ENCODE measurements around the gene PARD3.

- TF ChIP-seq EZH2 (IDR thresholded peaks at IDR 0.05; ENCODE audit: insufficient read depth, low read length) (no peak), CTCF (IDR thresholded peaks at IDR 0.05; ENCODE audit: insufficient read depth, low read depth, low read length) (no peak)
These were observed 9.8 kb upstream of the PARD3 start for GRCh38 chr10:34824870-34825269.

Data from astrocyte (in vitro differentiated cells and primary cell).